HEK293 (cell line): ENCODE measurements around the gene CD53.

Experiments
- CTCF ChIP-seq: fragments of 450-650 bp; formaldehyde crosslinking; IDR thresholded peaks from 2 replicates; pipeline ENCODE4 v1.5.1; 2016; ENCODE audit warnings: missing biosample characterization, missing genetic modification characterization
- HOXA7 ChIP-seq: sonication (generic); formaldehyde crosslinking; IDR thresholded peaks from 2 replicates; pipeline ENCODE4 v1.8.1; 2022; ENCODE audit warnings: missing genetic modification reagents, borderline replicate concordance
- ZEB2 ChIP-seq: fragments of 450-650 bp; formaldehyde crosslinking; IDR thresholded peaks from 2 replicates; pipeline ENCODE4 v1.5.1; 2016; ENCODE audit warnings: missing biosample characterization, missing genetic modification characterization
- ZIC2 ChIP-seq: fragments of 450-650 bp; formaldehyde crosslinking; IDR thresholded peaks from 2 replicates; pipeline ENCODE4 v1.5.1; 2016; ENCODE audit warnings: missing biosample characterization, missing genetic modification characterization
- ZNF146 ChIP-seq: fragments of 450-650 bp; formaldehyde crosslinking; IDR thresholded peaks from 2 replicates; pipeline ENCODE4 v1.5.1; 2016; ENCODE audit warnings: missing biosample characterization, missing genetic modification characterization
- ZNF175 ChIP-seq: fragments of 450-650 bp; formaldehyde crosslinking; IDR thresholded peaks from 2 replicates; pipeline ENCODE4 v1.5.1; 2016; ENCODE audit warnings: missing biosample characterization, missing genetic modification characterization
- ZNF350 ChIP-seq: fragments of 450-650 bp; formaldehyde crosslinking; IDR thresholded peaks from 2 replicates; pipeline ENCODE4 v1.5.0; 2017; ENCODE audit warnings: missing biosample characterization, mild to moderate bottlenecking, missing genetic modification characterization
- ZNF555 ChIP-seq: fragments of 450-650 bp; formaldehyde crosslinking; conservative IDR thresholded peaks from 2 replicates; pipeline ENCODE4 v1.5.1; 2017; ENCODE audit warnings: missing biosample characterization, mild to moderate bottlenecking, missing genetic modification characterization, inconsistent platforms

DNA sequence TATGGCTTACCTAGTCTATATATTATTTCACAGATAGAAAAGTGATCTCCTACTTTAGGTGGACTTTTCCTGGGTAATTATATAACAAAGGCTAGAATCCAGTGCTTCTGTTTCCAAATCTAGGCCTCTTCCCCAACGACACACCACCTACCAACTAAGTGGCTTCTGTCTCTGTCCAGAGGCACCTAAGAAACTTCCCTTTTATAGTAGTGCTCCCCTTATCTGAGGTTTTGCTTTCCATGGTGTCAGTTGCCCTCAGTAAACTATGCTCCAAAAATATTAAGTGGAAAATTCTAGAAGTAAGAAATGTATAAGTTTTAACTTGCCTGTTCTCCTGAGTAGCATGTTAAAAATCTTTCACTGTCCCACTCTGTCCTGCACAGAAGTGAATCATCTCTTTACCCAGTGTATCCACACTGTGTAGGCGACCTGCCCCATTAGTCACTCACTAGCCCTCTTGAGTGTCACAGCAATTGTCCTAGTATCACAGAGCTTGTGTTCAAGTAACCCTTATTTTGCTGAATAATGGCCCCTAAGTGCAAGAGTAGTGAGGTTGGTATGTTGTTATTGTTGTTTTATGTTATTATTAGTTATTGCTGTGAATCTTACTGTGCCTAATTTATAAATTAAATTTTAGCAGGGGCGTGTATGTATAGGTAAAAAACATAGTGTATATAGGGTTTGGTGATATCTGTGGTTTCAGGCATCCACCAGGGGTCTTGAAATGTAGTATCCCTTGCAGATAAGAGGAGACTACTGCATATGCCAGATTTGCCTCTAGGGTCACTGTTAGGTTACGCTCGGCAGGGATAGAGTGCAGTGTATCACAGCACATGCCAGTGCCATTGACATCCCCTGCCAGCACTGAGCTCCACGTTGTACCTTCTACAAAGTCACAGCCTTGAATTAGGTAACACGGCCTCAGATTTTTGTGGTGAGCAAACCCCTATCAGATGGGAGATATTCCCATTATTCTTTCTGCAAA is 14.7 kb upstream of the CD53 start:
- no peak for TF ChIP-seq ZNF555 (tag by site-specific recombination)
- TF ChIP-seq CTCF (tag by site-specific recombination), result no peak
- no peak for TF ChIP-seq ZNF350 (tag by site-specific recombination)
- TF ChIP-seq ZEB2, result no peak
- TF ChIP-seq ZNF175 (tag by site-specific recombination), result no peak
- TF ChIP-seq HOXA7 (CRISPR knock-in tag), result no peak
- TF ChIP-seq ZIC2 (tag by site-specific recombination), result no peak
- TF ChIP-seq ZNF146 (tag by site-specific recombination), result no peak
